HT1080 (cell line): ENCODE measurements around the gene SH3GL1. TPM values are rescaled to one million over a fixed set of nuclear protein-coding genes. Genes with fewer than 3 reads are reported as not detected.

Experiments
- DNase-seq: peaks from one replicate; pipeline ENCODE4 v3.0.0-alpha.2; 2015; ENCODE audit warnings: low read depth
- small RNA-seq: library from RNA; depleted of rRNA; stranded (forward); fragments of <200 nt; gene quantifications from one replicate; pipeline ENCODE3, GENCODE V24; 2014
- total RNA-seq: library from RNA; depleted of rRNA; stranded (reverse); fragments of >200 nt; shearing (Covaris generic); gene quantifications from 2 replicates; pipeline ENCODE4 v1.2.3, GENCODE V29; 2014; rRNA removed

Gene SH3GL1
- total RNA-seq, 1 experiment from 2014 or later = 62.9 TPM

GRCh38 chr19:4320419-4320818 lies 79.9 kb downstream of the SH3GL1 start:
- no peak for DNase-seq

GRCh38 chr19:4319067-4319718 lies 81.2 kb downstream of the SH3GL1 start:
- DNase-seq = no peak

- DNase-seq = no peak
Measured at GRCh38 chr19:4318460-4318859, 81.9 kb downstream of the SH3GL1 start.

GRCh38 chr19:4316956-4317355 lies 83.4 kb downstream of the SH3GL1 start:
- no peak for DNase-seq

GRCh38 chr19:4313847-4314490 lies 86.4 kb downstream of the SH3GL1 start:
- no peak for DNase-seq

Small RNAs within 50 kb of the gene (small RNA-seq; reads per million reads assigned to genes)
- gene MIR4746 = not detected

Other genes with a start within 250 kb of the SH3GL1 start
- gene CREB3L3, start 246.9 kb downstream of the SH3GL1 start, total RNA-seq = not detected in 2 replicates
- 16.4 and 18.5 TPM in 2 replicates for gene SIRT6, start 218.0 kb downstream of the SH3GL1 start, total RNA-seq
- 0.20 and 0.42 TPM in 2 replicates for gene ANKRD24, start 217.9 kb downstream of the SH3GL1 start, total RNA-seq
- 0.63 and 1.3 TPM in 2 replicates for gene EBI3, start 171.0 kb downstream of the SH3GL1 start, total RNA-seq
- gene YJU2, start 153.5 kb downstream of the SH3GL1 start, total RNA-seq = 23.8 and 28.1 TPM in 2 replicates
- gene SHD, start 121.3 kb downstream of the SH3GL1 start, total RNA-seq = not detected in 2 replicates
- gene TMIGD2, start 98.2 kb downstream of the SH3GL1 start, total RNA-seq = not detected in 2 replicates
- 9.7 and 10.0 TPM in 2 replicates for gene FSD1, start 95.9 kb downstream of the SH3GL1 start, total RNA-seq
- gene STAP2, start 61.7 kb downstream of the SH3GL1 start, total RNA-seq = 2.3 and 3.6 TPM in 2 replicates
- gene MPND, start 57.0 kb downstream of the SH3GL1 start, total RNA-seq = 1.3 and 2.7 TPM in 2 replicates
- gene CHAF1A, start 2.1 kb upstream of the SH3GL1 start, total RNA-seq = 26.5 and 44.1 TPM in 2 replicates
- 48.4 and 75.4 TPM in 2 replicates for gene UBXN6, start 57.2 kb upstream of the SH3GL1 start, total RNA-seq
- gene HDGFL2, start 71.8 kb upstream of the SH3GL1 start, total RNA-seq = 21.4 and 26.4 TPM in 2 replicates
- 0.03 and 0.06 TPM in 2 replicates for gene PLIN4, start 117.9 kb upstream of the SH3GL1 start, total RNA-seq
- gene PLIN5, start 134.7 kb upstream of the SH3GL1 start, total RNA-seq = not detected in 2 replicates
- not detected in 2 replicates for gene LRG1, start 139.5 kb upstream of the SH3GL1 start, total RNA-seq
- 11.9 and 13.9 TPM in 2 replicates for gene SEMA6B, start 159.1 kb upstream of the SH3GL1 start, total RNA-seq
- 3.0 and 6.1 TPM in 2 replicates for gene TNFAIP8L1, start 239.0 kb upstream of the SH3GL1 start, total RNA-seq